GM21526 (cell line): Measurements from ENCODE around the gene SON.
"Not testable (repeated sequence)": the region's sequence is repeated elsewhere in the genome, so short reads cannot be mapped to it uniquely, and the experiment has no call there.

Source experiments
- ATAC-seq: cut with Tn5 transposase; IDR thresholded peaks from one replicate; pipeline ENCODE4 v1.9.1; 2021; ENCODE audit warnings: moderate library complexity; ENCODE audit not compliant: unreplicated experiment, low FRiP score

SON gene

GRCh38 chr21:33566514-33566913 is 23.7 kb downstream of the SON start:
- ATAC-seq: no peak

GRCh38 chr21:33567914-33568313 is 25.1 kb downstream of the SON start:
- no peak for ATAC-seq

- ATAC-seq: no peak
These were observed 25.6 kb downstream of the SON start for GRCh38 chr21:33568448-33568847.

- no peak for ATAC-seq
These were observed 27.2 kb downstream of the SON start for GRCh38 chr21:33569991-33570390.

GRCh38 chr21:33572350-33572749 is 29.5 kb downstream of the SON start:
- ATAC-seq: no peak

GRCh38 chr21:33576741-33577141 is 33.9 kb downstream of the SON start:
- not testable (repeated sequence) for ATAC-seq

GRCh38 chr21:33578214-33578613 is 35.4 kb downstream of the SON start:
- ATAC-seq: no peak

- no peak for ATAC-seq
These were observed 36.2 kb downstream of the SON start for GRCh38 chr21:33578959-33579542.

GRCh38 chr21:33584455-33584854 is 41.6 kb downstream of the SON start:
- ATAC-seq: no peak

- ATAC-seq: no peak
These were observed 44.1 kb downstream of the SON start for GRCh38 chr21:33586927-33587326.

- peak; percentile 33 for ATAC-seq
These were observed 45.1 kb downstream of the SON start for GRCh38 chr21:33587792-33588484.

- ATAC-seq: peak; percentile 83
These were observed 45.9 kb downstream of the SON start, which contains the start of gene DONSON for GRCh38 chr21:33588485-33589335. Gene DONSON, minus strand, starts transcription at chr21:33588684. Its CDS starts 43 bp downstream, at chr21:33588641.

- ATAC-seq: no peak
These were observed 55.2 kb downstream of the SON start for GRCh38 chr21:33598051-33598450.

GRCh38 chr21:33608559-33608958 is 65.7 kb downstream of the SON start:
- ATAC-seq: no peak

GRCh38 chr21:33611006-33611744 is 68.3 kb downstream of the SON start:
- no peak for ATAC-seq

GRCh38 chr21:33617565-33617964 is 74.7 kb downstream of the SON start:
- not testable (repeated sequence) for ATAC-seq

- ATAC-seq: no peak
These were observed 75.6 kb downstream of the SON start for GRCh38 chr21:33618407-33618806.

GRCh38 chr21:33619726-33620125 is 76.9 kb downstream of the SON start:
- ATAC-seq: no peak

GRCh38 chr21:33622253-33622652 is 79.4 kb downstream of the SON start:
- ATAC-seq: no peak

GRCh38 chr21:33626151-33626550 is 83.3 kb downstream of the SON start:
- not testable (repeated sequence) for ATAC-seq
